Fibroblast of lung (primary cell): ENCODE data around the gene PRM1. TPM values are rescaled to one million over a fixed set of nuclear protein-coding genes. Genes with fewer than 3 reads are reported as not detected.

Experiments
- DNase-seq, 2 donors: peaks; one replicate each; pipeline versions ENCODE4 v3.0.0 to v3.0.0-alpha.2; 2010; ENCODE audit warnings: low read depth in 2 of 2
- H2AFZ ChIP-seq: 2 replicates; pipeline ENCODE4 v1.5.1; 2012; ENCODE audit warnings: low read length, control low read depth, inconsistent platforms
- H3K27ac ChIP-seq: 2 replicates; pipeline ENCODE4 v1.5.1; 2011; ENCODE audit warnings: low read length, control low read depth; ENCODE audit not compliant: insufficient read depth
- H3K27me3 ChIP-seq: 2 replicates; pipeline ENCODE4 v1.5.1; 2011; ENCODE audit warnings: mild to moderate bottlenecking, low read length; ENCODE audit not compliant: control insufficient read depth, insufficient read depth
- H3K36me3 ChIP-seq: 2 replicates; pipeline ENCODE4 v1.5.1; 2011; ENCODE audit warnings: low read length; ENCODE audit not compliant: control insufficient read depth, insufficient read depth
- H3K4me1 ChIP-seq: 2 replicates; pipeline ENCODE4 v1.5.1; 2011; ENCODE audit warnings: low read length; ENCODE audit not compliant: control insufficient read depth, insufficient read depth; ENCODE audit errors: extremely low read depth
- H3K4me2 ChIP-seq: 2 replicates; pipeline ENCODE4 v1.5.1; 2011; ENCODE audit warnings: low read length, control low read depth; ENCODE audit not compliant: insufficient read depth; ENCODE audit errors: extremely low read depth
- H3K4me3 ChIP-seq, 4 experiments: fragments of 200-600 bp in 1 of 4; sonication (generic) in 1 of 4; replicated peaks in 1 of 4; 2 replicates each; pipeline ENCODE4 v1.5.1; 2011 to 2016; ENCODE audit warnings: low read length in 4 of 4, low read depth in 3 of 4, mild to moderate bottlenecking in 3 of 4, control low read depth in 2 of 4, inconsistent platforms in 1 of 4, mixed read lengths in 1 of 4; ENCODE audit not compliant: insufficient read depth in 1 of 4; ENCODE audit errors: control extremely low read depth in 1 of 4
- H3K79me2 ChIP-seq: 2 replicates; pipeline ENCODE4 v1.5.1; 2012; ENCODE audit warnings: mild to moderate bottlenecking, low read length, inconsistent platforms; ENCODE audit not compliant: control insufficient read depth, insufficient read depth
- H3K9ac ChIP-seq: 2 replicates; pipeline ENCODE4 v1.5.1; 2011; ENCODE audit warnings: mild to moderate bottlenecking, low read length, control low read depth; ENCODE audit not compliant: insufficient read depth
- H3K9me3 ChIP-seq: 2 replicates; pipeline ENCODE4 v1.5.1; 2012; ENCODE audit warnings: low read depth, low read length; ENCODE audit not compliant: control insufficient read depth, insufficient read depth
- H4K20me1 ChIP-seq: 2 replicates; pipeline ENCODE4 v1.5.1; 2011; ENCODE audit warnings: low read length; ENCODE audit not compliant: control insufficient read depth, insufficient read depth; ENCODE audit errors: extremely low read depth
- EZH2 ChIP-seq: IDR thresholded peaks from 2 replicates; pipeline ENCODE4 v1.5.1; 2012; ENCODE audit warnings: low read length, control low read depth, mild to moderate bottlenecking; ENCODE audit errors: missing control alignments
- polyA plus RNA-seq, 2 donors: library from polyadenylated mRNA; depleted of rRNA in 1 of 2; stranded (reverse) in 1 of 2; unstranded in 1 of 2; fragments of >200 nt; gene quantifications; 2 replicates each; pipeline ENCODE4 v1.2.1, GENCODE V29; 2011 to 2012; ENCODE audit warnings: missing spikeins in 1 of 2
- total RNA-seq: library from RNA; depleted of rRNA; stranded (reverse); fragments of >200 nt; gene quantifications from 2 replicates; pipeline ENCODE4 v1.2.1, GENCODE V29; 2014
- TF ChIP-seq, protein P1 (sequence below), 2 donors: IDR thresholded peaks in 1 of 2; conservative IDR thresholded peaks in 1 of 2; 1 replicate in 1 of 2; 2 replicates in 1 of 2; pipeline ENCODE4 v1.5.1; 2011 to 2012; ENCODE audit warnings: low read length in 2 of 2, control low read depth in 1 of 2, inconsistent platforms in 1 of 2, low read depth in 1 of 2, mild to moderate bottlenecking in 1 of 2

The PRM1 gene
- total and polyA plus RNA-seq, 2 donors (not counting 1 experiment from before 2014, with no cell fraction given), result not detected

GRCh38 chr16:11262915-11263314, 18.2 kb downstream of the PRM1 start:
- no peak overlapping the region for H2AFZ ChIP-seq
- TF ChIP-seq EZH2, result no peak
- TF ChIP-seq, protein P1, sequence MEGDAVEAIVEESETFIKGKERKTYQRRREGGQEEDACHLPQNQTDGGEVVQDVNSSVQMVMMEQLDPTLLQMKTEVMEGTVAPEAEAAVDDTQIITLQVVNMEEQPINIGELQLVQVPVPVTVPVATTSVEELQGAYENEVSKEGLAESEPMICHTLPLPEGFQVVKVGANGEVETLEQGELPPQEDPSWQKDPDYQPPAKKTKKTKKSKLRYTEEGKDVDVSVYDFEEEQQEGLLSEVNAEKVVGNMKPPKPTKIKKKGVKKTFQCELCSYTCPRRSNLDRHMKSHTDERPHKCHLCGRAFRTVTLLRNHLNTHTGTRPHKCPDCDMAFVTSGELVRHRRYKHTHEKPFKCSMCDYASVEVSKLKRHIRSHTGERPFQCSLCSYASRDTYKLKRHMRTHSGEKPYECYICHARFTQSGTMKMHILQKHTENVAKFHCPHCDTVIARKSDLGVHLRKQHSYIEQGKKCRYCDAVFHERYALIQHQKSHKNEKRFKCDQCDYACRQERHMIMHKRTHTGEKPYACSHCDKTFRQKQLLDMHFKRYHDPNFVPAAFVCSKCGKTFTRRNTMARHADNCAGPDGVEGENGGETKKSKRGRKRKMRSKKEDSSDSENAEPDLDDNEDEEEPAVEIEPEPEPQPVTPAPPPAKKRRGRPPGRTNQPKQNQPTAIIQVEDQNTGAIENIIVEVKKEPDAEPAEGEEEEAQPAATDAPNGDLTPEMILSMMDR (conservative IDR thresholded peaks at IDR 0.05 in 1 of 2, IDR thresholded peaks at IDR 0.05 in 1 of 2; ENCODE audit: low read depth in 1 of 2, low read length in 2 of 2), result no peak
- no peaks in the 10 kb centered on the region for H3K9me3 ChIP-seq
- H3K9ac ChIP-seq, result no peak overlapping the region
- no peaks in the 10 kb centered on the region for H4K20me1 ChIP-seq
- no peak for DNase-seq
- no peak overlapping the region for H3K4me2 ChIP-seq
- H3K4me3 ChIP-seq, result no peak overlapping the region
- no peaks in the 10 kb centered on the region for H3K79me2 ChIP-seq
- no peaks in the 10 kb centered on the region for H3K36me3 ChIP-seq
- no peaks in the 10 kb centered on the region for H3K27me3 ChIP-seq
- H3K27ac ChIP-seq, result no peak overlapping the region
- H3K4me1 ChIP-seq, result peaks cover 5% of the 10 kb centered on the region

GRCh38 chr16:11260596-11260966, 20.5 kb downstream of the PRM1 start:
- H3K4me3 ChIP-seq, result no peak overlapping the region
- no peak overlapping the region for H3K4me2 ChIP-seq
- no peak overlapping the region for H3K27ac ChIP-seq
- peaks cover 14% of the 10 kb centered on the region for H3K4me1 ChIP-seq
- TF ChIP-seq, protein P1 (conservative IDR thresholded peaks at IDR 0.05 in 1 of 2, IDR thresholded peaks at IDR 0.05 in 1 of 2; ENCODE audit: low read depth in 1 of 2, low read length in 2 of 2), result no peak
- TF ChIP-seq EZH2, result no peak
- no peaks in the 10 kb centered on the region for H4K20me1 ChIP-seq
- H3K9me3 ChIP-seq, result no peaks in the 10 kb centered on the region
- H3K79me2 ChIP-seq, result no peaks in the 10 kb centered on the region
- no peaks in the 10 kb centered on the region for H3K27me3 ChIP-seq
- H3K9ac ChIP-seq, result no peak overlapping the region
- H3K36me3 ChIP-seq, result no peaks in the 10 kb centered on the region
- DNase-seq, result no peak
- H2AFZ ChIP-seq, result no peak overlapping the region

- Histone ChIP-seq H3K27ac (no peak overlapping the region), H3K4me2 (no peak overlapping the region), H3K4me3 (no peak overlapping the region), H4K20me1 (no peaks in the 10 kb centered on the region), H2AFZ (no peak overlapping the region), H3K9me3 (no peaks in the 10 kb centered on the region), H3K4me1 (peaks cover 14% of the 10 kb centered on the region), H3K9ac (no peak overlapping the region), H3K79me2 (peaks cover 6% of the 10 kb centered on the region), H3K36me3 (peaks cover 3% of the 10 kb centered on the region), H3K27me3 (no peaks in the 10 kb centered on the region)
- no peak for DNase-seq
- TF ChIP-seq EZH2, result no peak
- TF ChIP-seq, protein P1 (conservative IDR thresholded peaks at IDR 0.05 in 1 of 2, IDR thresholded peaks at IDR 0.05 in 1 of 2; ENCODE audit: low read depth in 1 of 2, low read length in 2 of 2), result no peak
These were observed 21.2 kb downstream of the PRM1 start for GRCh38 chr16:11259655-11260595.
